Endothelial cell of umbilical vein (primary cell): Measurements from ENCODE around the gene VSTM2B. TPM values are rescaled to one million over a fixed set of nuclear protein-coding genes. Genes with fewer than 3 reads are reported as not detected.

Experiments used
- BruUV-seq: library from RNA; stranded (reverse); fragments of 400-500 nt; replicated peaks from 2 replicates; lab custom pipeline; 2021; lab: Mats Ljungman, UMichigan
- CTCF ChIA-PET: fragments of 300-600, 350-600 bp; sonication (Branson Sonifier 250); formaldehyde crosslinking; loops from one replicate; lab custom pipeline; 2021; ENCODE audit warnings: antibody characterized with exemption, inconsistent platforms; lab: Charles Lee
- POLR2A ChIA-PET: fragments of 300-600, 350-600 bp; sonication (Branson Sonifier 250); formaldehyde crosslinking; loops from one replicate; lab custom pipeline; 2021; ENCODE audit warnings: antibody characterized with exemption, inconsistent platforms; lab: Charles Lee
- DNase-seq: peaks from one replicate; pipeline ENCODE4 v3.0.0-alpha.2; 2011; ENCODE audit warnings: low read depth, low spot score
- FAIRE-seq: peaks from 2 replicates; lab custom pipeline; 2011; peaks lifted over from hg19 to GRCh38; lab: Jason Lieb, UNC
- H2AFZ ChIP-seq: 2 replicates; pipeline ENCODE4 v1.6.0; 2012; ENCODE audit warnings: low read depth, low read length, control low read depth, inconsistent platforms
- H3K27ac ChIP-seq: 2 replicates; pipeline ENCODE4 v1.5.1; 2011; ENCODE audit warnings: low read depth, mild to moderate bottlenecking, control low read depth, low read length, moderate library complexity; ENCODE audit not compliant: insufficient read depth
- H3K27me3 ChIP-seq, 2 experiments: 2 replicates each; pipeline versions ENCODE4 v1.6.0 to v1.6.1; 2011; ENCODE audit warnings: low read length in 2 of 2, mixed read lengths in 1 of 2; ENCODE audit not compliant: control insufficient read depth in 2 of 2, insufficient read depth in 2 of 2
- H3K36me3 ChIP-seq, 2 experiments: 2 replicates in 1 of 2; 3 replicates in 1 of 2; pipeline ENCODE4 v1.5.1; 2011; ENCODE audit warnings: low read length in 2 of 2, mild to moderate bottlenecking in 1 of 2, moderate library complexity in 1 of 2; ENCODE audit not compliant: control insufficient read depth in 2 of 2, insufficient read depth in 2 of 2; ENCODE audit errors: extremely low read depth in 1 of 2
- H3K4me1 ChIP-seq: 3 replicates; pipeline ENCODE4 v1.5.1; 2011; ENCODE audit warnings: mild to moderate bottlenecking, low read length; ENCODE audit not compliant: control insufficient read depth, insufficient read depth; ENCODE audit errors: extremely low read depth
- H3K4me2 ChIP-seq: 2 replicates; pipeline ENCODE4 v1.6.1; 2011; ENCODE audit warnings: low read length, control low read depth, mixed read lengths; ENCODE audit not compliant: insufficient read depth
- H3K4me3 ChIP-seq, 3 experiments: fragments of 200-600 bp in 1 of 3; sonication (generic), shearing (Covaris generic) in 1 of 3; replicated peaks in 1 of 3; 2 replicates each; pipeline ENCODE4 v1.5.1; 2011 to 2016; ENCODE audit warnings: control low read depth in 3 of 3, low read length in 3 of 3, mild to moderate bottlenecking in 2 of 3, inconsistent platforms in 1 of 3, low read depth in 1 of 3, moderate library complexity in 1 of 3; ENCODE audit not compliant: insufficient read depth in 1 of 3
- H3K79me2 ChIP-seq: 2 replicates; pipeline ENCODE4 v1.6.0; 2012; ENCODE audit warnings: low read length, inconsistent platforms; ENCODE audit not compliant: control insufficient read depth, insufficient read depth
- H3K9ac ChIP-seq: replicated peaks from 2 replicates; pipeline ENCODE3; 2011; ENCODE audit warnings: low read length, control low read depth; ENCODE audit not compliant: insufficient read depth; ENCODE audit errors: extremely low read depth
- H3K9me1 ChIP-seq: replicated peaks from 3 replicates; pipeline ENCODE4 v1.6.0; 2011; ENCODE audit warnings: mild to moderate bottlenecking, low read length; ENCODE audit not compliant: control insufficient read depth, insufficient read depth; ENCODE audit errors: extremely low read depth
- H3K9me3 ChIP-seq: replicated peaks from 2 replicates; pipeline ENCODE4 v1.5.1; 2012; ENCODE audit warnings: low read length, inconsistent platforms; ENCODE audit not compliant: control insufficient read depth, insufficient read depth
- H4K20me1 ChIP-seq: replicated peaks from 2 replicates; pipeline ENCODE3; 2011; ENCODE audit warnings: mild to moderate bottlenecking, low read length; ENCODE audit not compliant: control insufficient read depth, insufficient read depth; ENCODE audit errors: extremely low read depth
- EZH2 ChIP-seq: IDR thresholded peaks from 2 replicates; pipeline ENCODE4 v1.6.1; 2012; ENCODE audit warnings: borderline replicate concordance, low read depth, mild to moderate bottlenecking, moderate library complexity, low read length, inconsistent platforms; ENCODE audit not compliant: severe bottlenecking
- FOS ChIP-seq: IDR thresholded peaks from 2 replicates; pipeline ENCODE4 v1.6.1; 2011; ENCODE audit warnings: mild to moderate bottlenecking, low read length, moderate library complexity, borderline replicate concordance; ENCODE audit not compliant: insufficient read depth
- GATA2 ChIP-seq: IDR thresholded peaks from 2 replicates; pipeline ENCODE4 v1.7.0; 2011; ENCODE audit warnings: low read depth, mild to moderate bottlenecking, moderate library complexity, mixed read lengths, low read length; ENCODE audit not compliant: insufficient read length, insufficient read depth
- JUN ChIP-seq: IDR thresholded peaks from 2 replicates; pipeline ENCODE4 v1.6.1; 2011; ENCODE audit warnings: borderline replicate concordance, low read depth; ENCODE audit not compliant: insufficient read length, insufficient read depth
- MYC ChIP-seq: IDR thresholded peaks from one replicate; pipeline ENCODE4 v1.6.1; 2011; ENCODE audit warnings: mild to moderate bottlenecking, low read depth, low read length
- POLR2A ChIP-seq: IDR thresholded peaks from 2 replicates; pipeline ENCODE4 v1.6.1; 2012; ENCODE audit warnings: low read depth, mild to moderate bottlenecking, control low read depth, low read length
- POLR2AphosphoS5 ChIP-seq: IDR thresholded peaks from 2 replicates; pipeline ENCODE4 v1.6.1; 2012; ENCODE audit warnings: low read depth, mild to moderate bottlenecking, control low read depth, low read length, moderate library complexity; ENCODE audit not compliant: insufficient read depth
- dilution Hi-C: fragments of 300-500 bp; cut with MboI; formaldehyde crosslinking; loops from one replicate; pipeline ENCODE4 v1.15.0; 2019; ENCODE audit warnings: low sequenced_read_pairs; ENCODE audit not compliant: extremely low pct_ligation_motif_present
- intact Hi-C: fragments of 100-400 bp; cut with micrococcal nuclease; formaldehyde crosslinking; loops from one replicate; pipeline ENCODE4 v1.10.0; 2022
- polyA plus RNA-seq, 4 experiments: library from polyadenylated mRNA; depleted of rRNA in 3 of 4; stranded (reverse) in 3 of 4; unstranded in 1 of 4; fragments of >200 nt; gene quantifications; 2 replicates each; pipeline versions ENCODE4 v1.2.1 to v1.2.3, GENCODE V29; 2011 to 2012; ENCODE audit warnings: missing spikeins in 1 of 4
- total RNA-seq: library from RNA; stranded (reverse); gene quantifications from 2 replicates; pipeline ENCODE4 v1.2.3, GENCODE V29; 2021
- TF ChIP-seq, protein P1 (sequence below): IDR thresholded peaks from 2 replicates; pipeline ENCODE4 v1.6.1; 2011; ENCODE audit not compliant: insufficient read depth, insufficient read length
- TF ChIP-seq, protein P2 (sequence below), 2 donors: IDR thresholded peaks; 1 replicate in 1 of 2; 2 replicates in 1 of 2; pipeline ENCODE4 v1.5.1; 2011; ENCODE audit warnings: low read length in 2 of 2, mild to moderate bottlenecking in 2 of 2, moderate library complexity in 2 of 2, control low read depth in 1 of 2, inconsistent platforms in 1 of 2, low read depth in 1 of 2; ENCODE audit not compliant: insufficient read depth in 1 of 2; ENCODE audit errors: extremely low read depth in 1 of 2

VSTM2B gene
- total and polyA plus RNA-seq, 2 donors (not counting 3 experiments of a cell fraction or from before 2014, with no cell fraction given), result not detected

DNA sequence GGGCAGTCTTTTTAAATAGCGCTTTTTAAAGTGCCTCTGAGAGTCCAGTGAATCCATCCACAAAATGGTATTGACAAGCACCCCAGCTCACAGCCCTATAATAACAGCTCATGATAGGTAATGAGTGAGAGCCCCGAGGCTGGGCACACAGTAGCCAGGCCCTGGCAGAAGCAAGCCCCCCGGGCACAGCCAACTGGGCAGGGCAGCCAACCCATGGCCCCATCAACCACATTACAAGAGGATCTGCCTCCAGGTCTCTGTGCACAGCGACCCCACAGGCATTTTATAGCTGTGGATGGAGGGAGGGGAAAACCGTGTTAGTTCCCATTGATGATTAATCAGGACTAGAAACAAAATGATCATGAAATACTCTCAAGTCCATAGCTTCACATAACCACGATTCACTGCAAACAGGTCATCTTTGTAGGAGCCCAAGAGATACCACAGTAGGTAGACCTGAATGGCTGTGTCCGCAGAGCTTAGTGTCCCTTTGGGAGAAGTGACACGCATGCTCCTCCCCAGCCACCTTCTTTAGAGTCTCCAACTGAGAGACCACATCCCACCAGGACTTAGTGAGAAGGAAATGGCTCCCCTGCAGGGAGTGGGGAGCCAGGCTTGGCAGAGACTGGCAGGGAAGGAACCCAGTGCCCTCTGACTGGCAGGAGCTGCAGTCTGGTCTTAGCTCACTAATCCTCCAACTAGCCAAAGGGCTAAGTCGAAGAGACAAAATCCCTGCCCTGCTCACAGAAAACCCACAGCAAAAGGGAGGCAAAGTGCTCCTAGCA lies 4.3 kb upstream of the VSTM2B start:
- ChIA-PET CTCF (no interaction called here), POLR2A (no interaction called here)
- H3K4me2 ChIP-seq, result no peak overlapping the region
- FAIRE-seq, result no peak
- peaks cover 14 to 17% of the 10 kb centered on the region in 2 experiments for H3K27me3 ChIP-seq
- BruUV-seq, result no TSS peak
- TF ChIP-seq POLR2A (no peak), POLR2AphosphoS5 (no peak), GATA2 (no peak), MYC (no peak), EZH2 (no peak), FOS (no peak), JUN (no peak)
- TF ChIP-seq, protein P1, sequence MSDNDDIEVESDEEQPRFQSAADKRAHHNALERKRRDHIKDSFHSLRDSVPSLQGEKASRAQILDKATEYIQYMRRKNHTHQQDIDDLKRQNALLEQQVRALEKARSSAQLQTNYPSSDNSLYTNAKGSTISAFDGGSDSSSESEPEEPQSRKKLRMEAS, result no peak
- TF ChIP-seq, protein P2, sequence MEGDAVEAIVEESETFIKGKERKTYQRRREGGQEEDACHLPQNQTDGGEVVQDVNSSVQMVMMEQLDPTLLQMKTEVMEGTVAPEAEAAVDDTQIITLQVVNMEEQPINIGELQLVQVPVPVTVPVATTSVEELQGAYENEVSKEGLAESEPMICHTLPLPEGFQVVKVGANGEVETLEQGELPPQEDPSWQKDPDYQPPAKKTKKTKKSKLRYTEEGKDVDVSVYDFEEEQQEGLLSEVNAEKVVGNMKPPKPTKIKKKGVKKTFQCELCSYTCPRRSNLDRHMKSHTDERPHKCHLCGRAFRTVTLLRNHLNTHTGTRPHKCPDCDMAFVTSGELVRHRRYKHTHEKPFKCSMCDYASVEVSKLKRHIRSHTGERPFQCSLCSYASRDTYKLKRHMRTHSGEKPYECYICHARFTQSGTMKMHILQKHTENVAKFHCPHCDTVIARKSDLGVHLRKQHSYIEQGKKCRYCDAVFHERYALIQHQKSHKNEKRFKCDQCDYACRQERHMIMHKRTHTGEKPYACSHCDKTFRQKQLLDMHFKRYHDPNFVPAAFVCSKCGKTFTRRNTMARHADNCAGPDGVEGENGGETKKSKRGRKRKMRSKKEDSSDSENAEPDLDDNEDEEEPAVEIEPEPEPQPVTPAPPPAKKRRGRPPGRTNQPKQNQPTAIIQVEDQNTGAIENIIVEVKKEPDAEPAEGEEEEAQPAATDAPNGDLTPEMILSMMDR (IDR thresholded peaks at IDR 0.05; ENCODE audit: extremely low read depth in 1 of 2, insufficient read depth in 1 of 2, low read depth in 1 of 2, low read length in 2 of 2), result no peak
- H3K9me1 ChIP-seq, result no peaks in the 10 kb centered on the region
- no peaks in the 10 kb centered on the region for H3K79me2 ChIP-seq
- no peaks in the 10 kb centered on the region for H3K4me1 ChIP-seq
- intact Hi-C loops, result no loop called here
- dilution Hi-C loops, result no loop called here
- H2AFZ ChIP-seq, result no peak overlapping the region
- H3K4me3 ChIP-seq, result no peak overlapping the region
- no peak for DNase-seq
- no peak overlapping the region for H3K9ac ChIP-seq
- no peak overlapping the region for H3K27ac ChIP-seq
- H4K20me1 ChIP-seq, result no peaks in the 10 kb centered on the region
- H3K36me3 ChIP-seq, result no peaks in the 10 kb centered on the region
- H3K9me3 ChIP-seq, result no peaks in the 10 kb centered on the region
